K562 (cell line): ENCODE data around the gene ASF1B. TPM values are rescaled to one million over a fixed set of nuclear protein-coding genes. Genes with fewer than 3 reads are reported as not detected.

Source experiments
- CC2D1A ChIP-seq: fragments of 450-650 bp; IDR thresholded peaks from 2 replicates; pipeline ENCODE4 v1.6.1; 2017; ENCODE audit warnings: mild to moderate bottlenecking
- CCNT2 ChIP-seq: IDR thresholded peaks from 2 replicates; pipeline ENCODE4 v1.6.1; 2011; ENCODE audit warnings: borderline replicate concordance, low read depth, mild to moderate bottlenecking, moderate library complexity, mixed read lengths, low read length; ENCODE audit not compliant: insufficient read length; ENCODE audit errors: extremely low read depth
- DPF2 ChIP-seq: fragments of 450-650 bp; IDR thresholded peaks from 2 replicates; pipeline ENCODE4 v1.6.1; 2016
- FOSL1 ChIP-seq: fragments of 200-800 bp; sonication (Bioruptor generic); conservative IDR thresholded peaks from 2 replicates; pipeline ENCODE4 v1.6.1; 2016; ENCODE audit warnings: missing genetic modification characterization, missing compliant biosample characterization
- HDAC1 ChIP-seq, 2 experiments: fragments of 450-650 bp; IDR thresholded peaks; 2 replicates each; pipeline ENCODE4 v1.6.1; 2016 to 2017; ENCODE audit warnings: inconsistent platforms in 1 of 2, mild to moderate bottlenecking in 1 of 2, moderate library complexity in 1 of 2
- HDAC8 ChIP-seq: fragments of 450-650 bp; IDR thresholded peaks from 2 replicates; pipeline ENCODE4 v1.6.1; 2016; ENCODE audit warnings: mild to moderate bottlenecking, missing genetic modification characterization, moderate library complexity, missing compliant biosample characterization
- ILK ChIP-seq: fragments of 450-650 bp; IDR thresholded peaks from 2 replicates; pipeline ENCODE4 v1.6.1; 2016; ENCODE audit warnings: missing genetic modification characterization, low read depth, mild to moderate bottlenecking, missing compliant biosample characterization, moderate library complexity, borderline replicate concordance
- KDM4B ChIP-seq, 2 experiments: fragments of 450-650 bp in 1 of 2; sonication (generic) in 1 of 2; IDR thresholded peaks; 2 replicates each; pipeline ENCODE4 v1.6.1; 2016 to 2017; ENCODE audit warnings: borderline replicate concordance in 2 of 2, antibody characterized with exemption in 1 of 2, low read depth in 1 of 2, mild to moderate bottlenecking in 1 of 2
- KLF16 ChIP-seq: IDR thresholded peaks from 2 replicates; pipeline ENCODE4 v1.6.1; 2016; ENCODE audit warnings: antibody characterized with exemption
- MTA2 ChIP-seq: fragments of 450-650 bp; IDR thresholded peaks from 2 replicates; pipeline ENCODE4 v1.6.1; 2016; ENCODE audit warnings: low read depth
- NR2F6 ChIP-seq: fragments of 450-650 bp; formaldehyde crosslinking; IDR thresholded peaks from 2 replicates; pipeline ENCODE4 v1.4.0; 2020; ENCODE audit warnings: mild to moderate bottlenecking
- OTX1 ChIP-seq: fragments of 450-650 bp; formaldehyde crosslinking; IDR thresholded peaks from 2 replicates; pipeline ENCODE4 v1.4.0; 2022; ENCODE audit warnings: mild to moderate bottlenecking
- PPARD ChIP-seq: fragments of 250-450 bp; sonication (Bioruptor Pico); IDR thresholded peaks from 2 replicates; pipeline ENCODE4 v1.8.0; 2022; ENCODE audit warnings: inconsistent platforms, mild to moderate bottlenecking, moderate library complexity
- PTTG1 ChIP-seq: fragments of 450-650 bp; IDR thresholded peaks from 2 replicates; pipeline ENCODE4 v1.6.1; 2016; ENCODE audit warnings: low read depth, mild to moderate bottlenecking, missing genetic modification characterization, missing compliant biosample characterization
- SAFB ChIP-seq: fragments of 200-400 bp; formaldehyde crosslinking; IDR thresholded peaks from 2 replicates; pipeline ENCODE4 v1.6.1; 2017; ENCODE audit warnings: low read depth, low read length, borderline replicate concordance
- SMARCB1 ChIP-seq: IDR thresholded peaks from 2 replicates; pipeline ENCODE4 v1.6.1; 2011; ENCODE audit warnings: improper control_type of control experiment, low read depth; ENCODE audit not compliant: insufficient read length
- SMC3 ChIP-seq: conservative IDR thresholded peaks from 2 replicates; pipeline ENCODE4 v1.6.1; 2011; ENCODE audit warnings: low read depth, low read length, improper control_type of control experiment; ENCODE audit not compliant: insufficient read depth
- SPI1 ChIP-seq: IDR thresholded peaks from 2 replicates; pipeline ENCODE4 v1.6.1; 2011; ENCODE audit warnings: low read depth, low read length, control low read depth, borderline replicate concordance
- TCF15 ChIP-seq: fragments of 250-450 bp; sonication (Bioruptor Pico); IDR thresholded peaks from 2 replicates; pipeline ENCODE4 v1.8.0; 2022; ENCODE audit warnings: moderate library complexity, mild to moderate bottlenecking, inconsistent platforms
- WHSC1 ChIP-seq: IDR thresholded peaks from one replicate; pipeline ENCODE4 v1.6.1; 2012; ENCODE audit warnings: low read length, control low read depth, inconsistent platforms
- ZBTB17 ChIP-seq: fragments of 450-650 bp; formaldehyde crosslinking; IDR thresholded peaks from 2 replicates; pipeline ENCODE4 v1.4.0; 2020; ENCODE audit warnings: mild to moderate bottlenecking
- ZNF184 ChIP-seq: sonication (generic); formaldehyde crosslinking; IDR thresholded peaks from 2 replicates; pipeline ENCODE4 v1.5.0; 2020; ENCODE audit warnings: missing genetic modification reagents
- ZNF224 ChIP-seq: sonication (generic); formaldehyde crosslinking; IDR thresholded peaks from 2 replicates; pipeline ENCODE4 v1.8.0; 2022; ENCODE audit warnings: mild to moderate bottlenecking, missing genetic modification reagents
- ZNF24 ChIP-seq: fragments of 450-650 bp; IDR thresholded peaks from 2 replicates; pipeline ENCODE4 v1.6.1; 2016
- ZNF655 ChIP-seq: fragments of 250-450 bp; sonication (Bioruptor Pico); IDR thresholded peaks from 2 replicates; pipeline ENCODE4 v1.5.0; 2021
- ZNF79 ChIP-seq: fragments of 250-450 bp; sonication (Bioruptor Pico); IDR thresholded peaks from 2 replicates; pipeline ENCODE4 v1.4.0; 2020; ENCODE audit warnings: low read depth, mild to moderate bottlenecking, moderate library complexity
- polyA plus RNA-seq, 8 experiments: library from polyadenylated mRNA; depleted of rRNA in 4 of 8; stranded (reverse) in 5 of 8; unstranded in 3 of 8; fragments of >200 nt; fragmentation: Nextera tagmentation in 2 of 8; fragmentation: Illumina TruSeq in 1 of 8; extraction: Ambion mirVana in 2 of 8; extraction: Trizol in 1 of 8; gene quantifications; 2 replicates each; pipeline versions ENCODE4 v1.2.1 to v1.2.3, GENCODE V29; 2011 to 2014; ENCODE audit warnings: inconsistent platforms in 1 of 8, missing spikeins in 1 of 8
- total RNA-seq, 7 experiments: library from RNA; depleted of rRNA in 6 of 7; stranded (reverse); fragments of >200 nt in 6 of 7; fragmentation: Illumina TruSeq in 2 of 7; extraction: Trizol in 2 of 7; gene quantifications; 2 replicates each; pipeline versions ENCODE4 v1.2.1 to v1.2.3, GENCODE V29; 2011 to 2021; ENCODE audit warnings: low replicate concordance in 1 of 7
- TF ChIP-seq, protein P1 (sequence below): fragments of 250-450 bp; sonication (Bioruptor Pico); IDR thresholded peaks from 2 replicates; pipeline ENCODE4 v1.8.0; 2021; ENCODE audit warnings: moderate library complexity, mild to moderate bottlenecking, inconsistent platforms
- TF ChIP-seq, protein P2 (sequence below): IDR thresholded peaks from 2 replicates; pipeline ENCODE4 v1.6.1; 2016; ENCODE audit warnings: missing genetic modification characterization, missing compliant biosample characterization

The ASF1B gene
- total and polyA plus RNA-seq, 9 of the 15 experiments (the other 6 are each of a cell fraction or from before 2014, with no cell fraction given) = 6.0 to 69.4 (median 53.3) TPM

DNA sequence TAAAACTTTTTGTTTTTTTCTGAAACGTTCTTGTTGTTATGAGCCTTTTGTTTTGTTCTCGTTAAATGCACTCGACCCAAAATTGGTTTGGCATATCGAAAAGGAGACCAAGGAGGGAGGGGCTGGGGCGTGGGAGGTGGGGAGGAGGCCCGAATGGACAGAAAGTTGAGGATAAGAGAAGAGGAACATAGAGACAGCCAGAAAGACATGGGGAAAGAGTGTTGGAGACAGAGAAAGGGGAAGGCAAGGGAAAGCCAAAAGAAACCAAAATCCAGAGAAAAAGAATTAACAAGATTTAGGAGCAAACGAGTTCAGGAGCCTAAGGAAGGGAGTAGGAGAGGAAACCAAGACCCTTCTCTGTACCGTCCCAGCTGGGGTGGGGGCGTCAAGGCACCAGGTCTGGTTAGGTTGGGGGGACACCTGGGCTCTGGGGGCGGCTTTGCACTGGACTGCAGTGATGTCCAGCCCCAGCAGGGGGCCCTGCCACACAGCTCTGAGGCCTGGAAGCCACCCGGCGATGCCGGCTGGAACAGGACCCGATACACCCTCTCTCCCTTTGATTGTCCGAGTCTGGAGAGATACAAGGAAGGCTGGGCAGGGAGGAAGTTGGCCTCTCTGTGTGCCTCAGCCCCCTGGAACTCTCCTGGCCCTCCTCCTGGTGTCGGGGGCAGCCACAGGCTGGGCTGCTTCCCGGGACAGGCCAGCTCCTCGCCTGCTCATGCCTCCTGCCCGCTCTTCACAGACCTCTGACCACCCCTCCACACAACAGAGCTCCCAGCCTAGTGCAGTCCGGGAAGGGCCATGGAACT lies 11.6 kb upstream of the ASF1B start (continued):
- peak; percentile 57; the same call in 1 of the 2 replicates for TF ChIP-seq SMC3
- TF ChIP-seq ZBTB17 = no peak
- TF ChIP-seq, protein P1, sequence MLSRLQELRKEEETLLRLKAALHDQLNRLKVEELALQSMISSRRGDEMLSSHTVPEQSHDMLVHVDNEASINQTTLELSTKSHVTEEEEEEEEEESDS = no peak
- no peak for TF ChIP-seq FOSL1 (tag)
- TF ChIP-seq, protein P2, sequence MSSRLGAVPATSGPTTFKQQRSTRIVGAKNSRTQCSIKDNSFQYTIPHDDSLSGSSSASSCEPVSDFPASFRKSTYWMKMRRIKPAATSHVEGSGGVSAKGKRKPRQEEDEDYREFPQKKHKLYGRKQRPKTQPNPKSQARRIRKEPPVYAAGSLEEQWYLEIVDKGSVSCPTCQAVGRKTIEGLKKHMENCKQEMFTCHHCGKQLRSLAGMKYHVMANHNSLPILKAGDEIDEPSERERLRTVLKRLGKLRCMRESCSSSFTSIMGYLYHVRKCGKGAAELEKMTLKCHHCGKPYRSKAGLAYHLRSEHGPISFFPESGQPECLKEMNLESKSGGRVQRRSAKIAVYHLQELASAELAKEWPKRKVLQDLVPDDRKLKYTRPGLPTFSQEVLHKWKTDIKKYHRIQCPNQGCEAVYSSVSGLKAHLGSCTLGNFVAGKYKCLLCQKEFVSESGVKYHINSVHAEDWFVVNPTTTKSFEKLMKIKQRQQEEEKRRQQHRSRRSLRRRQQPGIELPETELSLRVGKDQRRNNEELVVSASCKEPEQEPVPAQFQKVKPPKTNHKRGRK (tag) = peak; percentile 62
- no peak for TF ChIP-seq ZNF24
- no peak for TF ChIP-seq HDAC8 (tag)
- TF ChIP-seq KDM4B (IDR thresholded peaks at IDR 0.05; ENCODE audit: borderline replicate concordance in 2 of 2, low read depth in 1 of 2) = no peak
- no peak for TF ChIP-seq ZNF224 (CRISPR knock-in tag)
- peak; percentile 58; the same call in 1 of the 2 replicates for TF ChIP-seq SPI1
- TF ChIP-seq OTX1 (CRISPR knock-in tag) = no peak
- TF ChIP-seq SAFB = no peak
- 0 out of 2 replicates have a peak, but pooled peaks have one; percentile 21 for TF ChIP-seq MTA2
- no peak for TF ChIP-seq HDAC1 (IDR thresholded peaks at IDR 0.05)
- TF ChIP-seq DPF2 = no peak
- TF ChIP-seq WHSC1 = no peak
- TF ChIP-seq KLF16 = peak; percentile 67; the same call in 1 of the 2 replicates
- TF ChIP-seq ZNF655 (CRISPR knock-in tag) = no peak
- TF ChIP-seq ZNF79 (CRISPR knock-in tag) = no peak
- no peak for TF ChIP-seq ZNF184 (CRISPR knock-in tag)
- TF ChIP-seq CC2D1A = 0 out of 2 replicates have a peak, but pooled peaks have one; percentile 25
- no peak for TF ChIP-seq PTTG1 (tag)
- TF ChIP-seq PPARD (CRISPR knock-in tag) = no peak
- no peak for TF ChIP-seq ILK
- TF ChIP-seq NR2F6 (CRISPR knock-in tag) = no peak
- no peak for TF ChIP-seq SMARCB1
- TF ChIP-seq CCNT2 = no peak
- no peak for TF ChIP-seq TCF15 (CRISPR knock-in tag)
